Measurements from ENCODE around the gene ITPK1.

DNA sequence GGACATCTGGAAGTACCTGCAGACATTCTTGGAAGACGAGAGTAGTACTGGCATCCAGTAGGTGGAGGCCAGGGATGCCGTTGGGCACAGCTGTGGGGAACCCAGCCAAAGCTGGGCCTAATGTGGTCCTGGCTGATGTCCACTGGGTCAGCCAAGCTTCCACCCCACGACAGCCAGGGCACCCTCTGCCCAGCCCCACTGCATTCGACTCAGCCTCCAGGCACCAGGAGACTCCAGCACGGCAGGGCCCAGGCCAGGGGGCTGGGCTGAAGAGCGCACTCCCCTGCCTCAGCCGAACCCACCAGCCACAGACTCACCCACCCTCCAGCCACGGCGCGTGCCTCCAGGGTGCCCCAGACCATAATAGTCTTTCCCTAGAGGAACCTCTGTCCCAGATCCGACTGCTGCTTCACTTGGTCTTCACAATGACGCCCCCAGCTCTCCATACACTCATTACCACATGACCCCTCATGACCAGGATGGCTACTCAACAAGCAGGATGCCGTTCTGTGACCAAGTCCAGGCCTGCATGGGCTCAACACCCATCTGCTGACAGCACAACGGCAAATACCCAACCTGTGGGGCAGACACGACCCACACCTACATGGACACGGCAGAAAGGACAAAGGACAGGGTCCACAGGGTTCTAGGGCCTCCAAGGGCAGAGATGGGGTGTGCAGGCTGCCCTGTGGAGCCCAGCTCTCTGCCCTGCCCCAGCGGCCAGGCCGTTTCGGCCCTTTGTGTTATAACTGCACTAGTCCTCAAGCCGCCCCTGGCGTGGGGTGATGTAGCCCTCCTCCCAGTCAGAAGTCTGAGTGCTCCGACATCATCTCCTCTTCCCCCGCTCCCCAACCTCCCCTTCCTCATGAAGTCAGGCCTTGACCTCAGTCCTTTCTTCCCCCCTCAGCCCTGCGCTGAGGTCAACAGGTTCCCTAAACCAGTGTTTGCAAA is 22.8 kb downstream of the ITPK1 start:
- TF ChIP-seq ZNF274 (IDR thresholded peaks at IDR 0.05; ENCODE audit: insufficient read depth, insufficient read length) (no peak), YBX1 (IDR thresholded peaks at IDR 0.05) (no peak), EGR1 (IDR thresholded peaks at IDR 0.05; ENCODE audit: borderline replicate concordance in 1 of 2, low read depth in 2 of 2, low read length in 2 of 2) (no peak)
- TF ChIP-seq, protein P1, sequence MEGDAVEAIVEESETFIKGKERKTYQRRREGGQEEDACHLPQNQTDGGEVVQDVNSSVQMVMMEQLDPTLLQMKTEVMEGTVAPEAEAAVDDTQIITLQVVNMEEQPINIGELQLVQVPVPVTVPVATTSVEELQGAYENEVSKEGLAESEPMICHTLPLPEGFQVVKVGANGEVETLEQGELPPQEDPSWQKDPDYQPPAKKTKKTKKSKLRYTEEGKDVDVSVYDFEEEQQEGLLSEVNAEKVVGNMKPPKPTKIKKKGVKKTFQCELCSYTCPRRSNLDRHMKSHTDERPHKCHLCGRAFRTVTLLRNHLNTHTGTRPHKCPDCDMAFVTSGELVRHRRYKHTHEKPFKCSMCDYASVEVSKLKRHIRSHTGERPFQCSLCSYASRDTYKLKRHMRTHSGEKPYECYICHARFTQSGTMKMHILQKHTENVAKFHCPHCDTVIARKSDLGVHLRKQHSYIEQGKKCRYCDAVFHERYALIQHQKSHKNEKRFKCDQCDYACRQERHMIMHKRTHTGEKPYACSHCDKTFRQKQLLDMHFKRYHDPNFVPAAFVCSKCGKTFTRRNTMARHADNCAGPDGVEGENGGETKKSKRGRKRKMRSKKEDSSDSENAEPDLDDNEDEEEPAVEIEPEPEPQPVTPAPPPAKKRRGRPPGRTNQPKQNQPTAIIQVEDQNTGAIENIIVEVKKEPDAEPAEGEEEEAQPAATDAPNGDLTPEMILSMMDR (IDR thresholded peaks at IDR 0.05 in 2 of 3, conservative IDR thresholded peaks at IDR 0.05 in 1 of 3; ENCODE audit: control insufficient read depth in 2 of 3, extremely low read depth in 1 of 3, insufficient read depth in 1 of 3, low read depth in 3 of 3, low read length in 3 of 3): no peak

All from GM12878 (cell line).